Lung (tissue), 12 donors: ENCODE data around the gene TFAP2A. TPM values are rescaled to one million over a fixed set of nuclear protein-coding genes. Genes with fewer than 3 reads are reported as not detected.

Experiments used
- ATAC-seq: fragments of 200-7000 bp; cut with Tn5 transposase; one replicate; pipeline ENCODE4 v1.9.1; 2020; ENCODE audit warnings: moderate number of reproducible peaks; ENCODE audit not compliant: insufficient read depth, low FRiP score
- DNase-seq, 3 donors: peaks; one replicate each; pipeline ENCODE4 v3.0.0-alpha.2; 2013 to 2017
- H3K27ac ChIP-seq, 2 donors: one replicate each; pipeline ENCODE4 v1.5.1; 2013; ENCODE audit warnings: mild to moderate bottlenecking in 2 of 2, moderate library complexity in 2 of 2, control low read depth in 1 of 2, inconsistent platforms in 1 of 2, low read depth in 1 of 2, low read length in 1 of 2
- H3K27me3 ChIP-seq, 3 donors: one replicate each; pipeline ENCODE4 v1.5.1; 2013; ENCODE audit warnings: low read length in 2 of 3; ENCODE audit not compliant: control insufficient read depth in 3 of 3, insufficient read depth in 3 of 3
- H3K36me3 ChIP-seq, 4 donors: one replicate each; pipeline ENCODE4 v1.5.1; 2013; ENCODE audit warnings: low read length in 4 of 4, mild to moderate bottlenecking in 1 of 4, moderate library complexity in 1 of 4; ENCODE audit not compliant: control insufficient read depth in 4 of 4, insufficient read depth in 4 of 4
- H3K4me1 ChIP-seq, 5 donors: one replicate each; pipeline ENCODE4 v1.5.1; 2013; ENCODE audit warnings: low read length in 5 of 5, mild to moderate bottlenecking in 2 of 5, moderate library complexity in 1 of 5; ENCODE audit not compliant: control insufficient read depth in 5 of 5, insufficient read depth in 5 of 5
- H3K4me3 ChIP-seq: one replicate; pipeline ENCODE4 v1.5.1; 2013; ENCODE audit warnings: mild to moderate bottlenecking, control low read depth, moderate library complexity
- H3K9ac ChIP-seq, 2 donors: one replicate each; pipeline ENCODE4 v1.5.1; 2013; ENCODE audit warnings: low read length in 2 of 2, control low read depth in 1 of 2; ENCODE audit not compliant: insufficient read depth in 1 of 2
- H3K9me3 ChIP-seq, 4 donors: one replicate each; pipeline ENCODE4 v1.5.1; 2013; ENCODE audit warnings: low read length in 3 of 4, mild to moderate bottlenecking in 1 of 4, moderate library complexity in 1 of 4; ENCODE audit not compliant: control insufficient read depth in 4 of 4, insufficient read depth in 3 of 4
- WGBS, 2 donors: extraction: QIAGEN DNeasy Blood & Tissue Kit; methylation state at CpG; one replicate each; pipeline ENCODE4 v1.1.7; 2013; 5-methylcytosine and 5-hydroxymethylcytosine counted together
- polyA plus RNA-seq, 2 donors: library from polyadenylated mRNA; stranded (reverse); fragments of 200-250 nt; gene quantifications; one replicate each; pipeline ENCODE4 v1.2.1, GENCODE V29; 2013
- total RNA-seq, 2 donors: library from RNA; depleted of rRNA in 1 of 2; stranded (reverse); fragments of >200 nt in 1 of 2; gene quantifications; one replicate each; pipeline ENCODE4 v1.2.1, GENCODE V29; 2014 to 2021
- TF ChIP-seq, protein P1 (sequence below): IDR thresholded peaks from 2 replicates; pipeline ENCODE4 v1.5.1; 2012; ENCODE audit warnings: mild to moderate bottlenecking; ENCODE audit errors: control extremely low read depth, extremely low read depth
- donor health status: control.
- donor health status: control.
- donor health status: Bipolar disorder and iron deficiency.
- donor health status: healthy.
- donor health status: DM: yes; HTN: yes; CAD: no.

Gene TFAP2A
- total and polyA plus RNA-seq, 4 donors: 0.14 to 2.7 (median 0.64) TPM

DNA sequence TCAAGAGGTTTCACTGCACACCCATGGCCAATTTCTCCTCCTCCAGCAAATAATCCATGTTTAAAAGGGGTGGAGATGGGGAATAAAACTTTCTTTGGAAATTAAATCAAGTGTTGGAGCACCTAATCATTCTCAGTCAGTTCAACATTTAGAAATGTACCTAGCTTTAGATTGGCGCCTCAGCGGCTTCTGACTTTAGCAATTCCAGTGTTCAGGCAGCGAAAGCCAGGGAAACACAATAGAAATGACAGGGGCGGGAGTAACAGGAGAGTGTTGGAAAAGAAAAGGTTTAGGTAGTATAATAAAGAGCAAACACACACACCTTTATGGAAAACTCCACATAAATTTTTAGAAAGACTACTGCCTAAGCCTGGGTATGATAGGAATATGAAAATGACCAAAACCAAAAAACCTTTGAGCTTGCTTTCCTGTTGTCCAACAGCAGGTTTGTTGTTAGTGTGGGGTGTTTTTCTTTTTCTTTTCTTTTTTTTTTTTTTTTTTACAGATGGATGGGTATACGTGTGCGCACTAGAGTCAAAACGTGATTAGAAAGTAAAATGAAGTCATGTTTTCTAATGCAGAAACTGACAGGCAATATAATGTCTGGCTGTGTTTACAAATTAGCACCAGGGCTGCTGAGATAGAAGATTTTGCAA, 7.7 kb downstream of the TFAP2A start:
- Histone ChIP-seq H3K9ac (no peak overlapping the region), H3K9me3 (peaks cover 0 to 12% (median 0%) of the 10 kb centered on the region in 4 donors), H3K4me1 (peaks cover 6 to 21% (median 8%) of the 10 kb centered on the region in 5 donors), H3K4me3 (no peak overlapping the region), H3K36me3 (no peaks in the 10 kb centered on the region), H3K27me3 (peaks cover 2 to 93% (median 87%) of the 10 kb centered on the region in 3 donors), H3K27ac (no peak overlapping the region)
- DNase-seq: no peak
- no peak for ATAC-seq
- TF ChIP-seq, protein P1, sequence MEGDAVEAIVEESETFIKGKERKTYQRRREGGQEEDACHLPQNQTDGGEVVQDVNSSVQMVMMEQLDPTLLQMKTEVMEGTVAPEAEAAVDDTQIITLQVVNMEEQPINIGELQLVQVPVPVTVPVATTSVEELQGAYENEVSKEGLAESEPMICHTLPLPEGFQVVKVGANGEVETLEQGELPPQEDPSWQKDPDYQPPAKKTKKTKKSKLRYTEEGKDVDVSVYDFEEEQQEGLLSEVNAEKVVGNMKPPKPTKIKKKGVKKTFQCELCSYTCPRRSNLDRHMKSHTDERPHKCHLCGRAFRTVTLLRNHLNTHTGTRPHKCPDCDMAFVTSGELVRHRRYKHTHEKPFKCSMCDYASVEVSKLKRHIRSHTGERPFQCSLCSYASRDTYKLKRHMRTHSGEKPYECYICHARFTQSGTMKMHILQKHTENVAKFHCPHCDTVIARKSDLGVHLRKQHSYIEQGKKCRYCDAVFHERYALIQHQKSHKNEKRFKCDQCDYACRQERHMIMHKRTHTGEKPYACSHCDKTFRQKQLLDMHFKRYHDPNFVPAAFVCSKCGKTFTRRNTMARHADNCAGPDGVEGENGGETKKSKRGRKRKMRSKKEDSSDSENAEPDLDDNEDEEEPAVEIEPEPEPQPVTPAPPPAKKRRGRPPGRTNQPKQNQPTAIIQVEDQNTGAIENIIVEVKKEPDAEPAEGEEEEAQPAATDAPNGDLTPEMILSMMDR: no peak
- 21 to 22% methylated on average over 7 of the region's 7 CpGs for WGBS, 2 donors

DNA sequence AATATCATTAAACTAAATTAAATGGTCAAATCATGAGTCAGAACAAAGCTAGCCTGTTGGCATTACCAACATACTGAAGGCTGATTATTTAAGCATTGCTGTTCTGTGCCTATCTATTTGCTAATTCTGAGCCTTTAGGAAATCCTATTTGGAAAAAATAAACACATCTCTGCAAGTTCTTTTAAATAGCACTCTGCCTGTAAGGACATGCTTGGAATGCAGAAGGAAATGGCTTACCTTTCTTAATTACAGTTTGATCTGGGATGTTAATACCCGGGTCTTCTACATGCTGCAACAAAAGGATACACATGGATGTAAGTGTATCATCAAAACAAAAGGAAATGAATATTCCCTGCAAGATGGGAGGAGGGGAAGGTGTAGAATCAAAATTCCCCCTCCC, 8.3 kb downstream of the TFAP2A start:
- WGBS, 2 donors: 11 to 17% methylated on average over 1 of the region's 1 CpG
- no peak overlapping the region for H3K27ac ChIP-seq

DNA sequence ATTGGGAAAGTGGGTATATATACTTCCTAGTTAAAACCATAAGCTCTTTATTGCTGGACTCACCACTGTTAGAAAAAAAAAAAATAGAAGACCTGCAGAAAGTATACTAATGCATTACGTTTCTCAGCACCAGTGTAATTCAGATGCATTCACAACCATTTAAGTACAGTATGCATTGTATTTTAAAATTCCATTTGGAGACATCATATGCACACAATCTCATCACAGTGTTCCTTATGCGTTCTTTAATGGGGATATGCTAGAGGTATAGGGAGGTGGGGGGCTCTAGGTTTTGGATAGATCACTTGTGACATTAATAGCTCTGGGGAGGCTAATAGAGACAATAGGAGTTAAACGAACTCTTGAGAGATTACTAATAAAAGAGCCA, 9.4 kb downstream of the TFAP2A start:
- Histone ChIP-seq H3K27me3 (peaks cover 4 to 93% (median 92%) of the 10 kb centered on the region in 3 donors), H3K9ac (no peak overlapping the region), H3K4me1 (peaks cover 0 to 12% (median 5%) of the 10 kb centered on the region in 5 donors), H3K9me3 (peaks cover 0 to 12% (median 0%) of the 10 kb centered on the region in 4 donors), H3K4me3 (no peak overlapping the region), H3K36me3 (no peaks in the 10 kb centered on the region), H3K27ac (no peak overlapping the region)
- no peak for DNase-seq
- TF ChIP-seq, protein P1: no peak
- ATAC-seq: no peak
- WGBS, 2 donors: 38 to 39% methylated on average over 3 of the region's 3 CpGs

More for the DNA sequence above, 8.3 kb downstream of the TFAP2A start:
- no peaks in the 10 kb centered on the region for H3K36me3 ChIP-seq
- H3K9me3 ChIP-seq: peaks cover 0 to 12% (median 0%) of the 10 kb centered on the region in 4 donors
- H3K4me1 ChIP-seq: peaks cover 4 to 17% (median 8%) of the 10 kb centered on the region in 5 donors
- ATAC-seq (no peak), DNase-seq (no peak)
- TF ChIP-seq, protein P1: no peak
- H3K9ac ChIP-seq: no peak overlapping the region
- no peak overlapping the region for H3K4me3 ChIP-seq
- H3K27me3 ChIP-seq: peaks cover 4 to 93% (median 90%) of the 10 kb centered on the region in 3 donors
